Activated CD4-positive, CD25-positive, alpha-beta regulatory T cell treated with anti-CD3 and anti-CD28 coated beads, Interleukin-2, amount 50 U/mL, for 16 hours (primary cell): Measurements from ENCODE around the gene LRRK1.

Experiments used
- DNase-seq: peaks from one replicate; pipeline ENCODE4 v3.0.0-alpha.2; 2020; ENCODE audit warnings: low read depth, low spot score

The LRRK1 gene, protein sequence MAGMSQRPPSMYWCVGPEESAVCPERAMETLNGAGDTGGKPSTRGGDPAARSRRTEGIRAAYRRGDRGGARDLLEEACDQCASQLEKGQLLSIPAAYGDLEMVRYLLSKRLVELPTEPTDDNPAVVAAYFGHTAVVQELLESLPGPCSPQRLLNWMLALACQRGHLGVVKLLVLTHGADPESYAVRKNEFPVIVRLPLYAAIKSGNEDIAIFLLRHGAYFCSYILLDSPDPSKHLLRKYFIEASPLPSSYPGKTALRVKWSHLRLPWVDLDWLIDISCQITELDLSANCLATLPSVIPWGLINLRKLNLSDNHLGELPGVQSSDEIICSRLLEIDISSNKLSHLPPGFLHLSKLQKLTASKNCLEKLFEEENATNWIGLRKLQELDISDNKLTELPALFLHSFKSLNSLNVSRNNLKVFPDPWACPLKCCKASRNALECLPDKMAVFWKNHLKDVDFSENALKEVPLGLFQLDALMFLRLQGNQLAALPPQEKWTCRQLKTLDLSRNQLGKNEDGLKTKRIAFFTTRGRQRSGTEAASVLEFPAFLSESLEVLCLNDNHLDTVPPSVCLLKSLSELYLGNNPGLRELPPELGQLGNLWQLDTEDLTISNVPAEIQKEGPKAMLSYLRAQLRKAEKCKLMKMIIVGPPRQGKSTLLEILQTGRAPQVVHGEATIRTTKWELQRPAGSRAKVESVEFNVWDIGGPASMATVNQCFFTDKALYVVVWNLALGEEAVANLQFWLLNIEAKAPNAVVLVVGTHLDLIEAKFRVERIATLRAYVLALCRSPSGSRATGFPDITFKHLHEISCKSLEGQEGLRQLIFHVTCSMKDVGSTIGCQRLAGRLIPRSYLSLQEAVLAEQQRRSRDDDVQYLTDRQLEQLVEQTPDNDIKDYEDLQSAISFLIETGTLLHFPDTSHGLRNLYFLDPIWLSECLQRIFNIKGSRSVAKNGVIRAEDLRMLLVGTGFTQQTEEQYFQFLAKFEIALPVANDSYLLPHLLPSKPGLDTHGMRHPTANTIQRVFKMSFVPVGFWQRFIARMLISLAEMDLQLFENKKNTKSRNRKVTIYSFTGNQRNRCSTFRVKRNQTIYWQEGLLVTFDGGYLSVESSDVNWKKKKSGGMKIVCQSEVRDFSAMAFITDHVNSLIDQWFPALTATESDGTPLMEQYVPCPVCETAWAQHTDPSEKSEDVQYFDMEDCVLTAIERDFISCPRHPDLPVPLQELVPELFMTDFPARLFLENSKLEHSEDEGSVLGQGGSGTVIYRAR (N-terminal part only)

GRCh38 chr15:100918690-100919480, at the start of gene LRRK1:
TSS of gene LRRK1 (plus strand) at chr15:100919357. CDS start at chr15:100924633, 5,276 bp downstream.
- no peak for DNase-seq

DNA sequence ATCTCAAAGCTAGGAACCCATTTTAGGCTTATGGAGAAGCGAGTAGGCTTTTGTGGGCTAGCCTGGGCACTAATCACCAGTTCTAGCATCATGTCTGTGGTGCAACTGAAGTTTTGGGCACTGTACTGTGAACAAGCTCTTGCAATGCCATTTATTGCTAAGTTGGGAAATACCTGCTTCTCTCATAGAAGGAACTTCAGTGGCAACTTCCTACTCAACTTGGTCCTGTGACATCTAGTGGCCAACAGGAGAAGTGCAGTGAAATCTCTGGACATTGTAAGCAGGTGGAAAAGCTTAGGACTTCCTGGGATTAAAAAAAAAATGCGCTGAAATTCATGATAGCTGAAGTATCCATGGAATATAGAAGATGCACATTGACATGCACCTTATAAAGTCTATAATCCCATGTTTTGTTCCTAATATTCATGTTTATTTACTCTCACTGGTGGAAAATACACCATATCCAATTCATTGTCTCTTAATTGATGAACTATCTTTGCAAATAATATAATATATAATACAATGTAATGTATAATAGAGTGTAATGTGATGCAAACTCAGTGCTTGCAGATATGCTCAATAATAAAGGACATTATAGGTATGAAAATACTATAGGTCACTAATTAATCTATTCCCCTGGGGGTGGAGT, 46.0 kb upstream of the LRRK1 start:
- DNase-seq: peak; percentile 12

- no peak for DNase-seq
Observed at GRCh38 chr15:100875495-100875894, 43.7 kb upstream of the LRRK1 start.

DNA sequence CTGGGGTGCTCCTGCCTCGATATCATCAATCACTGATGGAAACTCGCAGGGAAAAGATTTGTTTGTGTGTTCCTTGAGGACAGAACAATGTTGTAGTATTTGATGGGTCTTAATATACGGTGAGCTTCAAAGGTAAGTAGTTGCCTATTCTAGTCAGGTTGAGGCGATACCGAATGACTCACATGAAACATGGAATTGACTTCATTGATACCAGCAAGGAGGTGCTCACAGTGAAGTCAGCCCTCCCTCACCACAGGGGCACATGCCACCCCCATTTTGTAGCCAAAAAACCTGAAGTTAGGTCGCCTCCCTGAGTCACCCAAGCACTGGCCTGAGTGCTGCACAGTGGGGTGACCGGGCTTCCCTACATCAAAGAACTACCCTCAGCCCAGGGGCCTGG, 43.2 kb upstream of the LRRK1 start:
- no peak for DNase-seq

DNA sequence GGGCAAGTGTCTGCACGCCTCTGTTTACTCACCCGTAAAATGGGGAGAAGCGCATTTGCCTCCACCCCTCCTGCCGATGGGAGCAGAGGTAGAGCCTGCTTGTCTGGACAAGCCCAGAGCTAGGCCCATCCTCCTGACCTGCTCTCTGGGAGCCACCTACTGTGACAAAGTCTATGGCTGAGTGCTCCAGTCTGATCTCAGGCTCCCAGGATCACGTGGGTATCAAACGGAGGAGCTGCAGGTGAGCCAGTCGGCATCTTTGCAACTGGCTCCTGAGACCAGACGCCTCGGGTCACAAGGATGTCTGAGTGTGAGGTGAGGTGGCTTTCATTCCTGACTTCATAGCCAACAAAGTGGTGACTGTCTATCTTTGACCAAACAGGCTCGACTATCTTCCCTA, 41.6 kb upstream of the LRRK1 start:
- no peak for DNase-seq

GRCh38 chr15:100878130-100878529, 41.0 kb upstream of the LRRK1 start:
- no peak for DNase-seq

DNA sequence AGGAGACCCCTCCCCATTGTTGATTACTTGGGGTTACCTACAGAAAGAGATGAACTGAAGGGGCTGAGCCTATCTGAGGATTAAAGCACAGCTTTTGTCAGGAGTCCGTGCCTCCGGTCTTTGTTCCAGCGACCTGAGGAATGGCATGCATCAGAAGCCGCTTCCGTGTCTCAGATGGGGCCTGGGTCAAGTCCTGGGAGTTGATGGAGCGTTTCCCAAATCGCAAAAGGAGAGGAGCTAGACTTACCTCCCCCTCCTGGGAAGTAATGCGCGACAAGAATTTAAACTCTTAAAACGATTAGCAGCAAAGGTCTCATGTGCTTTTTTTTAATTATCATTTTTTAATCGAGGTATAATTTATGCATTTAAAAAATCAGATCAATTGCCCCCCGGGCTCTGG, 40.5 kb upstream of the LRRK1 start:
- DNase-seq: no peak

DNA sequence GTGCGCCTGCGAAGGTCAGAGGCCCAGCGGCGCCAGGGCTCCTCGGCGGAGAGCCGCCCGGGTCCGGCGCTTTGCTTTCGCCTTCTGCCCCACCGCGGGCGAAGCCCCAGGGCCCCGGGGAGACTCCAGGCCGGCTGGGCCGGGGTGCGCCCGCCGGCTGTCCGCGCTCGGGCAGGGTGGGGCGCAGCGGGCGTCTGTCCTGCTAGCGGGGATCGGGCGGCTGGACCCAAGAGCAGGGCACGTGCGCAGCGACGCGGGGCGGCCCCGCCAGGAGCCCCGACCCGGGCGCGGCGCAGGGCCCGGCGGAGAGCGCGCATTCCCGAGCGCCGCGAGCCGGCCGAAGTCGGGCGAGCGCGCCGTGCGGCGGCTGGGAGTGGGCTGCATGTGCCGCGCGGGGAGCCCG, 40.1 kb upstream of the LRRK1 start:
- DNase-seq: no peak

DNA sequence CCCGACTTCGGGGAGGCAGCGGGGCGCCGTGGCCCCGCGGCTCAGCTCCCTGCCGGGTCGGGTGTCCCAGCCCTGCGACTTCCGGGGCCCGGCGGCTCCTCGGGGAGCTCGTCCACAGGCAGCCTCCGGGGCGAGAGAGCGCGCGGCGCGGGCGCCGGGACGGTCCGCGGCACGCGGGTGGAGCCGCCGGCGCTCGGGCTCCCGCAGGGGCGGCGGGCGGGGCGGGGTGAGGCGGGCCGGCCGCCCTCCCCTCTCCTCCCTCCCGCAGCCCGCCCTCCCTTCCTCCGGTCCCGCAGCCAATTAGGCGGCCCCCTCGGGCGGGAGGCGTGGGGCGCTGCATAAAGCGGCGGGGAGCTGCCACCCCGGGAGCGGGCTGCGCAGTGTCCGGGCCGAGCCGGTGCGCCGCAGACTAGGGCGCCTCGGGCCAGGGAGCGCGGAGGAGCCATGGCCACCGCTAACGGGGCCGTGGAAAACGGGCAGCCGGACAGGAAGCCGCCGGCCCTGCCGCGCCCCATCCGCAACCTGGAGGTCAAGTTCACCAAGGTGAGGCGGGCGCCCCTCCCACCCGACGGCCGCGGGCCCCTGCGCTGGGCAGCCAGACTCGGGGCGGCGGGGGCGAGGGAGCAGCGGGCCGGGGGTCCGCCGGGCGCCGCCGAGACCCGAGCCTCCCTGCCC, 39.6 kb upstream of the LRRK1 start, which contains the start of gene ALDH1A3:
Gene ALDH1A3, plus strand, starts transcription at position 368 of the 675 bp plus-strand sequence. Its CDS starts 77 bp downstream, at position 445.
- DNase-seq: no peak

DNA sequence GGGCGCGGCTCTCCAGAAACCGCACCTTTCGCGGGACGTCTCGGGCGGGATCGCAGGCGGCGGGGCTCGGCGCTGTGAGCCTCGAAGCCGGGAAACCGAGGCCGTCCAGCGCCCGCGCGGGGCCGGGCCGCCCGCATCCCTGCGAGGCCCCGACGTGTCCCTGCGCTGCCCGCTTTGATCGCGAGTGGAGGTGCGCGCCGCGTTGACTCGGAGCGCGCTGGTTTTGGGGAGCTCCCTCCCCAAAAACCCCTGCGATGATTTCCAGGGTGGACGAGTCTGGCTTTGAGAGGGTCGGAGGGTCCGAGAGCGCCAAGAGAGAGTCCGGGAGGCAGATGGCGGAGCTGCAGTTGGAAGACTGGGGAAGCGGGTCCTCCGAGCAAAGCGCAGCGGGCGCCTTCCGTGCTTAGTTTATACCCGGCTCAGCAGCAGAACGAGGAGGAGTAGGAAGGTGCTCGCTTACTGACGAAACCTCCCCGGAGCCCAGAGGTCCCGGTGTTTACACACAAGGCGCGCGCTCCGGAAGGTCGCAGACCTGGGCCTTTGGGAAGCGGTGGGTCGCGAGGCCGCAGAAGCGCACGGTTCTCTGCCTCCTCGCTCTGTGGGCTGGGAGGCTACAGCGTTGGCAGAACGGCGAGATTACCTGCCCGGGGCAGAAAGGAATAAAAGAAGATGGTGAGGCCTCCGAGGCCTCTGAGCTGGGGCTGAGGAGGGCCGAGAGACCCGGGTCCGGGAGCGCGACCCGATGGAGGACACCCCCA, 38.8 kb upstream of the LRRK1 start:
- DNase-seq: no peak

GRCh38 chr15:100880897-100881242, 38.3 kb upstream of the LRRK1 start:
- no peak for DNase-seq

- no peak for DNase-seq
Observed at GRCh38 chr15:100881573-100882336, 37.4 kb upstream of the LRRK1 start.

DNA sequence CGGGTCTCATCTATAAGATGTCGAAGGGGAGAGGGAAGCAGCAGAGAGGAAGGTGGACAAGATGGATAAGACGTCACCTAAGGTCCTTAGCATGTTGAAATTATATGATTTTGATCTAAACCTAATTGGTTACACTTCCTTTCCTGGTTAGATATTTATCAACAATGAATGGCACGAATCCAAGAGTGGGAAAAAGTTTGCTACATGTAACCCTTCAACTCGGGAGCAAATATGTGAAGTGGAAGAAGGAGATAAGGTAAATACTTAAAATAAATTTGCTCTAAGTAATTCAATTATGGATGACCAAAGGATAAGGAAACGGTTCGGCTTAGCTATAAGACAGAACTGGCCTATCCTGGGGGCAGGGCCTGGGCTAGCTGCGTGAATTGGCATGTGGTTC, 34.0 kb upstream of the LRRK1 start:
- no peak for DNase-seq

DNA sequence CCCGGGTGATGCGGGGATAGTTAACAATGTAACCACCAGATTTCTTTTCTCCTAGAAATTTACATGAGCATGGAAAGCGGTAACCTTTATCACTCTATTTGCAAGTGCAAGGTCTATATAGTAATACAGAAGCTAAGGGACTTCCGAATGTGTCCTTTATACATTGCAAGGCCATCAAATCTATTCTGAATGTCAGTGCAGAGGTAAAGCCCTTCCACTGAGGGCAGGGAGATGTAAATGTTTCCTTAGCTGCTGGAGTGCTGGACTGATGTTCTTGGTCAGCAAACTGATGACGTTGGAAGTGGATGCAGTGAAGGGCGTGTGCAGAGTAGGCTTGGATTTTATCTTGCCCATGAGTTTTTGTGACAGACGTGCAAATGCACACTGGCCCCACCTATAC, 33.3 kb upstream of the LRRK1 start:
- DNase-seq: no peak

DNA sequence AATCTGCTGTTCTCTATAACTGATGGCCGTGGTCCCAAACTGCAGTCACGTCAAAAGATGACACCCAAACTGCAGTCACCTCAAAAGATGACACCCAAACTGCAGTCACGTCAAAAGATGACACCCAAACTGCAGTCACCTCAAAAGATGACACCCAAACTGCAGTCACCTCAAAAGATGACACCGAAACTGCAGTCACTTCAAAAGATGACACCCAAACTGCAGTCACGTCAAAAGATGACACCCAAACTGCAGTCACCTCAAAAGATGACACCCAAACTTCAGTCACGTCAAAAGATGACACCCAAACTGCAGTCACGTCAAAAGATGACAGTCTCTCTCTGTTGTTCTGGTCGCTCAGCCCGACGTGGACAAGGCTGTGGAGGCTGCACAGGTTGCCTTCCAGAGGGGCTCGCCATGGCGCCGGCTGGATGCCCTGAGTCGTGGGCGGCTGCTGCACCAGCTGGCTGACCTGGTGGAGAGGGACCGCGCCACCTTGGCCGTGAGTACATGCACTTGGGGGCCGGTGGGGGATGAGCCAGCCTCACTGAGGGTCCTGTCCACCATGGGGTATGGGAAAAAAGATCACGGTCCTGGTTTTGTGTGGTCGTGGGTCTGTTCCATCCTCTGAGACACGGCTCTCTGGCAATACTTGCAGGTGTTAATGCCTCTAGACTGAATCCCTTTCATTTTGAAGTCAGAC, 31.8 kb upstream of the LRRK1 start:
- no peak for DNase-seq

DNA sequence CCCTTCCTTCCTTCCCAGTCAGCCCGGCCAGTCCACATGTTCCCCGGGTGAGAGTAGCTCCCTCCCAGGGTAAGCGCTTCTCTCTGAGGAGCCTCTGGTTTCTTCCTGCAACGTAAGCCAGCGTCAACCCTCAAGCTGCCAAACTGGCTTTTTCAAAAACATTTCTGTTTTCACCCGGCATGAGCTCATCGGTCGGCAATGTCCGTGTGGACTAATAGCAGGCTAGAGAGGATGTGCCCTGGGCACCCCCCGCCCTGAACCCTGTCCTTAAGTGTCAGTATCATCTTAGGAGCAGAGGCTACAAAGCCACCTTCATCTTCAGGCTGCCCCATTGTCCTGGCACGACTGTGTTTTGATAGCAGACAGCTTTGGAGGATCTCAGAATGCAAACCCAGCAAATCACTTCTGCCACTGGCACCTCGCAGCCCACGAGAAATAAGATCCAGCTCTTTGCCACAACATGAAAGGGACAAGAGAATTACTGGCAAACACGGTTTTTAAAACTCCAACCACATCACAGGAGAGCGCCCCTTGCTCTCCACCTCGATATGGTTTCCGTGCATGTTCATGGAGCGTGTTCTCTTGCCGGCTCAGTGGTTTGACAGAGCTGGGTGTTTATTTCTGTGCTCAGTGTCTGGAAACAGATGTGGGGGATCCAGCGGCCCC, 29.6 kb upstream of the LRRK1 start:
- no peak for DNase-seq

- no peak for DNase-seq
Observed at GRCh38 chr15:100890051-100890720, 29.0 kb upstream of the LRRK1 start.
